ENCODE data around the gene PGPEP1.
"Not testable (repeated sequence)": the region's sequence is repeated elsewhere in the genome, so short reads cannot be mapped to it uniquely, and the experiment has no call there.

Gene PGPEP1

DNA sequence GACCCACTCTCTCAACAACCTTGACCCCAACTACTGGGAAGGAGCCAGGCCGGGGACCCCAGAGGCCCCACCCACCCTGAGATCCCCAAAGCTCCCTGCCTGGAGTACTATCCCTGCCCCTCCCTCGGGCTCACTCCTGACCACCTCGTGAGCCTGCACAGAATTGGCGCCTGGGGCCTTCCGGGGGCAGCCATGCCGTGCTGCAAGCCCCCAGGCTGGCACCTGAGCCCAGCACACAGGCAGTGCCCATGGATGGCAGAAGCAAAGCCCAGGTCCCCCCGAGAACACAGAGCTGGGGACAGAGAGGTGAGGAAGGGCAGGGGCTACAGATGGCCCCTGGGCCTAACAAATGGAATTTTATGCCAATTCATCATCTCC lies 31.5 kb upstream of the PGPEP1 start:
- DNase-seq = no peak

DNA sequence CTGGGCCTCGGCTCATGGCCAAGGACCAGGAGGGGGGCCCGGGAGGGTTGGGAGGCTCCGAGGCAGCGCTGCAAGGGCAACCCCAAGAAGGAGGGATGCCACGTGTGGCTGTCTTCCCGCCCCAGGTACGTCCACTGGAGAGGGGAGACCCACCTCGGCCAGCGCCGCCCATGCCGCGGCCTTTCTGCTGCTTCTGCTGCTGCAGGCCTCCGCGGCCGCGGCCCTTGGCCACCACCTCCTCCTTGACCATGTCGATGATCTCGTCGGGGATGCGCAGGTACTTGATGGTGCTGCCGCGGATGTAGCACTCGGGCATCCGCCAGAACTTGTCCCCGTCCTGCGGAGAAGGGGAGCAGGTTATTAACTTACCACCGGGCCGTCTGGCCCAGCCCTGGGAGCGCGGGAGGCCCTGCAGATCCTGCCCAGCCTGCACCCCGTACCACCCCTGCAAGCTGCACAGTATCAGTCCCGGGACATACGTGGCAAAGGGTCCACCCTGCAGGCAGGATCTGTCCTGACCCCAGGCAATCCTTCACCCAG lies 30.8 kb upstream of the PGPEP1 start:
- DNase-seq = no peak

DNA sequence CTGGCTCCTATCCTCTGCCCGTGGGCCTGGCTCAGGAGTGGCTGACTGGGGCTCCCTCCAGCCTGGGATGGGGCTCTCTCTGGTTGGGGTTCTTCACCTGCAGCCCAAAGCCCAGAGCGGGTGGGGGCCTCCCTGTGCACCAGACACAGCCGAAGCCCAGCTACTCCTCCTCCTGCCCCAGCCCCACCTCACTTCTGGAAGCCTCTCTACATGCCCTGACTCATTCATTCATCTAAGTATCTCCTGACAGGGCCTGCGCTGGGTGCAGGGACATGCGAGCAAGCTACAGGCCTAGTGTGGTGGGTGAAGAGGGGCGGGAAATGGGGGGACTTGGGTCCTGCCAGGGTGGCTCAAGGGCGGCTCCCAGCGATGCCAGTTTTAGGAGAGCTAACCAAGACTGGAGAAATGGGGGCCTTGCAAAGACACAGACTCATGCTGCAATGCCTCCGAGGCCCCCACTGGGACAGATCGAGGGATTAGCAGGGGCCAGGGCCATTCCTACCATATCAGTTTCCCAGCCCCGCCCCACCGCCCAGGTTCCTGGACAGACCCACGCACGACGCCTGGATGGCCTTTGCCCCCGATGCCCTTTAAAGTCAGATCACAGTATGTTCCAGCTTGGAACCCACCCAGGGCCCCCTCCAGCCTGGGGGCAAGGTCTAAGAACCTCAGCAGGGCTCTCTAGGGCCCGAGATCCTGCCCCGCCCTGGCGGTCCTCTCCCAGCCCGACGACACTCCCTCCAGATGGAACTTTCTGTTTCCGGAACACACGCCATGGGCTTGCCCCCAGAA lies 30.1 kb upstream of the PGPEP1 start:
- no peak for DNase-seq

DNA sequence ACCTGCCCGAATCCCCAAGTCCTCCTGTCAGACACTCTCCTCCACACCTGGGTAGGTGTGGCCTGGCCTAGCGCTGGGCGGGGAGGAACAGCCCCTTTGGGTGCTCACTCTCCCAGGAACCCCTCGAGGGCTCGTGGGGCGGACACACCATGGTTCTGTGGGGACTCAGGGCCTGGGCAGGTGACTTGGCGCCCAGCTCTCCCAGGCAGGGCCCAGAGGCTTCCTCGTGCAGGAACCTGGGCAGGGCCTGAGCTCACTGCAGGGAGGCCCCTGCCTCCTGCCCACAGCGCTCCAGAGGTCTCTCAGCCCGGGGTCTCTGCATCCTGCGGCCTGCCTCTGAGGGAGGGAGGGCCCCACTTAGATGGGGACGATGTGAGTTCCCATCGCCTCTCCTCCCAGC lies 29.4 kb upstream of the PGPEP1 start:
- DNase-seq = no peak

DNA sequence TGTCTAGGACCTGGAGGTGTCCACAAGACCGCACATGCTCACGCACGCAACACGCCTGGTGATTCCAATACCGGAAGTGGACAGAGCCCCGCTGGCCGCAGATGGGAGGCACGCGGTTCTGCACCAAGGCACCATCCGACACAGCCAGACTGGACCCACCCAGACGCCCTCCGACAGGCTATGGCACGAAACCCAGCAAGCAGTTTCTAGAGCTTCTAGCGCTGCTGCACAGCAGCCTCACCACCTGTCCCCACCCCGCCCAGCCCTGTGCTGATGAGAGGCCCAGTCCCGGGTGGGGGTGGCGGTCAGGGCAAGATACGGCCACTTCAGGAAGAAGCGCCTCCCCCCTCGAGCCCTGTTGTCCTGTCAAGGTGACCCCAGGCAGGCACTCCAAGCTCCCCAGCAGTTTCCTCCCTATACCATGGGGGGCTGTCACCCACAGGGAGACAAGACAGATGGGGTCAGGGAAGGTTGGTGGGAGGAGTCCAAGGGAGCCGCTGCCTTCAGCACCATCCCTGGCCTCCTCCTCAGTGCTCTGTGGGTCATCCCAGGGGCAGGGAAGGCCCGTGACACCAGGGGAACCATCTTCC lies 28.8 kb upstream of the PGPEP1 start:
- DNase-seq = no peak

DNA sequence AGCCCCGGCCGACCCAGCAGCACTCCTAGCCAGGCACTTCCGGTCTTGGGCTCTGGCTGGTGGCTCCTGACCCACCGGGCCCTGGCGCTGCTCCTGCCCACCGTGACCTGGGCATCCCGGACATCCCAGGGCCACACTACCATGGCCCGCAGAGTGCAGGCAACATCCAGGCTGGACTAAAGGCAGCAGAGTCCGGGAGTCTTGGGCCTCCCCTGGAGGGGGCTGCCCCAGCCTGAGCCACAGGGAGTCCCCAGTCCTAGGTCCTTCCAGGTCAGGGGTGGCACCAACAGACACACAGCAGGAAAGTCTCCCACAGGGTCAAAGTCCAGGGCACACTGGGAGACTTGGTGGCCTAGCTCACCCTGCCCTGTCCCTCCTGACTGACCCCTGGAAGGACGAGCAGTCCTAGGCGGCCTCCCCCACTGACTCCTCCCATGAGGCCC lies 28.3 kb upstream of the PGPEP1 start:
- no peak for DNase-seq

DNA sequence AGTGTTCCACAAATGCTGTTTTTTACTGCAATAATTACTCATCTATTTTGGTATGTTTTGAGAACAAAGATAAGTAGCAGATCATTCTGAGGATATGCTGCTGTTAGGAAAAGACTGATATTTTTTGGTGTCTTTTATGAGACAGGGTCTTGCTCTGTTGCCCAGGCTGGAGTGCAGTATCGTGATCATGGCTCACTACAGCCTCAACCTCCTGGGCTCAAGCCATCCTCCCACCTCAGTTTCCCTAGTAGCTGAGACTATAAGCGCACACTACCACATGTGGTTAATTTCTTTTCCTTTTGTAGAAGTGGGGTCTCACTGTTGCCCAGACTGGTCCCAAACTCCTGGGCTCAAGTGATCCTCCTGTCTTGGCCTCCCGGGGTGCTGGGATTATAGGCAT lies 27.0 kb upstream of the PGPEP1 start:
- no peak for DNase-seq

DNA sequence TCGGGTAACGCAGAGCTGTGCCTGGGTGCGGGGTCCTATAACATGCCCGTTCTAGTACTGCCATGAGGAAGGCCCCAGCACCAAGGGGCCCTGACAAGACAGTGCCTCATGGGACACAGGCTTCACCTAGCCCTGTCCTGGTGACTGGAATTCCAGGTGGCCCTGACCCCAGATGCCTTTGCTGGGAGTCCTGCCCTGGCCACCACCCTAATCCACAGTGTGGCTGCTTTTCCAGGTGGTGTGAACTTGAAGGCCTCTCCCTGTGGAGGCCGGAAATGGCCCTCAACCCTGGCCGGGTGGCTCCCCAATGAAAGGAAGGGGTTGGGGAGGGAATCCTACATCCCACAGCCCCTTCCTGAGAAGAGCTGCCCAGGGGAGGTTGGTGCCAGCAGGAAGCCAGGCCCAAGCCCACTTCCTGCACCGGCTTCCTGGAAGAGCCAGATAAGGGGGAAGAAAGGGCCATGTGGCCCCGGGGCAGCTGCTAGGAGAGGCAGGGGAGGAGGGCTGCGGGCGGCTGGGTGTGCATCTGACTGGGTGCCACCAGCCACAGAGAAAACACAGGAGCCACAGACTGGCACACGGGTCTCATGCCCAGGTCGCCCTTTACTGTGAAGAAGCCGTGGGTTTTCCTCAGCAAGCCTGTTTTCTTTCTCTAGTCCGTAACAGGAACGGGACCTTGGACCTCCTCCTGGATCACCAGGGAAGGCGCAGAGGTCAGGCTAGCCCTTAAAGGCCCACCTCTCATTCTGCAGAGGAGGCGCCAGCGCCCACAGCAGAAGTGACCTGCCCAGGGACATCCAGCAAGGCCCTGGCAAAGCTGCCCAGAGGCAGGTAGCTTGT lies 22.2 kb upstream of the PGPEP1 start:
- DNase-seq = no peak

DNA sequence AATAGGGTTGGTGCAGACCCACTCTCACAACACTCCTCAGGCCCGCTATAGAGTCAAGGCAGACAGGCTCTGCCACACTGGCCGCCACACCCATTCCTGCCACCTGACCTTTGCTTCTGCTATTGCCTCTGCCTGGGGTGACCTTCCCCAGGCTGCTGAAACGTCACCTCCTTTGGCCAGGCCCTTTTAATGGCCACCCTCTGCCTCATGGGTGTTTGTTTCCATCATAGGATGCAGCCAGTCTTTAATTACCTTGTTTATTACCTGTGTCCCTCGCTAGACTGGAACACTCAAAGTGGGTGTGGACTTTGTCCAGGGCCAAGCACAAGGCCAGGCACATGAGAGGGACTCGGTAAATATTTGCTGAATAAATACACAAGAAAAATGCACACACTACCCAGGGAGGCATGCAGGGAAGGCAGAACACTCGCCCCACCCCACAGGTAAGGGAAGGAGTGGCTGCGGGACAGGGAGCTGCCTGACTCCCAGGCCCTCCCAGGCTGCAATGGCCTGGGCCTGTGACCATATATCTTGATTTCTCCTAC lies 20.7 kb upstream of the PGPEP1 start:
- no peak for DNase-seq

DNA sequence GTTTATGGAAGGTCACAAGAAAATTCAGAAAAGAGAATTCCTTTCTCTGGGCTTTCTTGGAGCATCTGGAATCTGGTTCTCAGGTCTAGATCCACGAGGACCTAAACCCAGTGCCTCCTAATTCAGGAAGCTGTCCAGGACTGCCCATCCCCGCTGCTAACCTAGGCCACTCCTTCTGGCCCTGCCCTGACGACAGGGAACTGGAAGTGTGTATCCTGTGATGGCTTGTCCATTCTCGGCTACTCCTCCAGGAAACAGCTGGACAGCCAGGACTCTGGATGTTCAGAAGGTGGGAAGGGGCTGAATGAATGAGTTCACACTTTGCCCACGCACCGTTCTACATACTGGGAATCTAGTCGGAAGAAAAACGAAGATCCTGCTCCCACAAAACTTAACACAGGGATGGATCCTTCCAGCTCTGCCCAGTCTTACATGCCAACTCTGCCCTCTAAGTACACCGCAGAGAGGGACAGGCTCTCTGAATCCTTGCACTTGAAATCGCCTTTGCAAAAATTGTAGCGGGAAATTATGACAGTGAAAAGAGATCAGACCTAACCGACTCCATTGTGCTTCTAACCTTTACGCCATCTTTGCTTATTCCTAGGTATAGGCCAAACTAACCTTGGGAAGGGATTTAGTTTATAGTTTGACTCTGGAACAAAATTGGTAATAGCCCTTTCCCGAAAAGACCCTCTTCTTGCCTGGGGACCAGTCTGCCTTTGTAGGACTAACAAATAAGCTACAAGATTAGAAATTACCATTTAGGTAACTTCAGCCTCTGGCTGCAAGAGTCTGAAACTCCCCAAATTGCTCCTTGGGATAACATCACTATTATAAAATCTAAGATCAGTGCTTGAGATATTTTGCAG lies 19.3 kb upstream of the PGPEP1 start:
- DNase-seq = no peak

DNA sequence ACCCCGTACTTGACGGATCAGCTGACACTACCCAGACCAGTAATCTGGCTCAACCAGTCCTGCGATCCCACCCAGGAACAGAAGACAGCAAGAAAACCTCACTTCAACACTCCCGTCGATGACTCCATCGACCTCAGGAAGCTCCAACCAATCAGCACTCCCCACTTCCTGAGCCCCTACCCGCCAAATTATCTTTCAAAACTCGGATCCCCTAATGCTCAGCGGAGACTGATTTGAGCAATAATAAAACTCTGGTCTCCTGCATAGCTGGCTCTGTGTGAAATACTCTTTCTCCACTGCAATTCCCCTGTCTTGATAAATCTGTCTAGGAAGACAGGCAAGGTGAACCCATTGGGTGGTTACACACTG lies 18.7 kb upstream of the PGPEP1 start:
- DNase-seq = no peak

DNA sequence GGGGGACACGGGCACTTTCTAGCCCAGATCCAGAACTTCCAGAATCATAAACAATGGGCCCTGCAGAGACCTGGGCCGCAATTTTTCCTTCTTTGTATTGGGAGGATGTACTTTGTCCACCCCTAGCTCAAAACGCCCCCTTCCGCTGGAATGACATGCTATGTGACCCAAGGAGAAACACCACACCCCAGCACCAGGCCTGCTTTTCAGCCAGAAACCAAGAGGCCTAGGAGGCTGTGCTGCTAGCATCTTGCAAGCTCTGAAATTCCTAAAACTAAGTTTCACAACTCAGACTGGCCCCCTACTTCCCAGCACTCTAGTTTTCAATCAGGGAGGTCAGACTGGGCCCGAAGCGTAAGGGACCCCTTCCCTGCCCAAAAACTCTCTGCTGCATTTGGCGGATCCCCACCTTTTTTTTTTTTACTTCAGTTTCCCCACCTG lies 18.1 kb upstream of the PGPEP1 start:
- no peak for DNase-seq

DNA sequence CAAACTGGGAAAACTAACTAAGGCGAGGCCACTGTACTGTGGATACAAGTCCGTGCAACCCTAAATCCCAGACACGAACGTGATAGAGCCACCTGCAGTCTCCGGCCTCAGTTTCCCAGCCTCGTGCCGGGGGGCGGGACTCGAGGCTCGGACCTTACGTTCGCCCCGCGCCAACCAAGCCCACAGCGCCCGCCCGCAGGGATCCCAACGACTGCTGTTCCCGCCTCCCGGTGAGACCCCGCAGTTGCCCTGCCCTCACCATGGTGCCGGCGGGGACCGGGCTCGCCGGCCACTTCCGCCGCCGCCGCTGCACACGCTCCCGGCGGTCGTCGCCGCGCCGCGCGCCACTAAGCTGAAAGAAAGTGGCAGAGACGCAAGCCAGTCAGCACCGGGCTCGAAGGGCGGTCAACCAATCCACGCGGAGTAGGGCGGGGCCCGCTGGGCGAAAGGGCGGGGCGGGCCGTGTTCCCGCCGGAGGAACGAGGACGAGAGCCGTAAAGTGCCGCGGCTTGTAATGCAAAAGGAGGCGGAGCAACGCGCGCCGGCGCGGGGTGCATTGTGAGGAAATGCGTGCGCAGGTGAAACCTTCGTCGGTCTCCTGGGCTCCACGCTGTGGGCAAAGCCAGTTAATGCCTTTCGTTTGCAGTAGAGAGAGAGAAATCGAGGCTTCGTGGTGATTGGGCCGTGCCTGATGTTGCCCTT lies 17.5 kb upstream of the PGPEP1 start, which contains the start of gene LSM4:
TSS of gene LSM4 (minus strand) at position 318 of the 702 bp plus-strand sequence. CDS start at position 262, 56 bp downstream.
- DNase-seq = peak; percentile 93

DNA sequence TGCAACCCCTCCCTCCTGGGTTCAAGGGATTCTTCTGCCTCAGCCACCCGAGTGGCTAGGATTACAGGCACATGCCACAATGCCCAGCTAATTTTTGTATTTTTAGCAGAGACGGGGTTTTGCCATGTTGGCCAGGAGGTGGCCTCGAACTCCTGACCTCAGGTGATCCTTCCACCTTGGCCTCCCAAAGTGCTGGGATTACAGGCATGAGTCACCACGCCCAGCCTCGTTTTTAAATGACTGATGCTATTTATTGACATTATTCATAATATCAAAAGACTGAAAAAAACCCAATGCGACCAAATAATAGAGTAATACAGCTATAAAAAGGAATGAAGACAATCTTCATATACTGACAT lies 16.0 kb upstream of the PGPEP1 start:
- DNase-seq = not testable (repeated sequence)

DNA sequence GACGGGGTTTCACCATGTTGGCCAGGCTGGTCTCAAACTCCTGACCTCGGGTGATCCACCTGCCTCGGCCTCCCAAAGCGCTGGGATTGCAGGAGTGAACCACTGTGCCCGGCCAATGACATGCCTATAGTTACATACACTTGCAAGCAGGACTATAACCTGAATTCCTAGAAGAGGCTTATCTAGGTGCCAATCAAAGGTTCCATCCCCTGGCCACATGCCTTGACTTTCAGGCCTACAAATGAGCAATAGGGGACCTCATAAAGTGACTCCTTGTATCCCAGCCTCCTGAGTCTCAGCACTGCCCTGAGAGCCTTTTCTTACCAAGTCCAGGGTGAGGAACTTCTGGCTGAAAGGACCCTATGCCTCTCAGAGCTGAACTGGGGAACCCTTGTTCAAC lies 13.6 kb upstream of the PGPEP1 start:
- DNase-seq = no peak

DNA sequence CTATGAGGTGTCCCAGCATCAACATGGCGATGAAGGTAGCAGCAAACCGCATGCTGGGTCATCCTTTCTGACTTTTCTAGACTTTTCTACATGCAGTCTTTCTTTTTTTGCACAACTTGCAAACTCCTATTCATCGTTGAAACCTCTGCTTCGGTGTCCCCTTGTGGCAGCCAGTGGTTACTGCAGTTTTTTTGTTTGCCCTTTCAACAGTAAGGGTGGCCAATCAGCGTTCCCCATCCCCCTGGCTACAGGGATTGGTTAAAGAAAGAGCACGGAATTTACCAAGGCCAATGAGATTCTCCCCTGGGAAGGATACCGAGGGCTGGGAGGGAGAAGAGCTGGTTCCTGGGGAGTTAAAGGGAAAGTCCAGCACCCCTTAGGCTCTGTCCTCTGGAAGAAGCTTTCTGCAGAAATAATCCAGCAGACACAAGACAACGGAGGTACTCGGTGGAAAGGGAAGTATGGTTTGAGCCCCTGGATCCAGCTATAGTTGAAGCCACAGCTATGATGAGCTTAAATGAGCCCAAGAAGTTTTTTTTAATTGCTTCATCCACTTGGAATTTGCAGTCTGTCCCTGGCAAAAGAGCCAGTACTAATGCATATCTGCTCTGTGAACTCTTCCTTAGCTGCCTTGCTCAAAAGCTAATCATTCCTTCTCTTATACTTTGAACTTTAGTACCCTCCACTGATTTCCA lies 11.9 kb upstream of the PGPEP1 start:
- DNase-seq = no peak

DNA sequence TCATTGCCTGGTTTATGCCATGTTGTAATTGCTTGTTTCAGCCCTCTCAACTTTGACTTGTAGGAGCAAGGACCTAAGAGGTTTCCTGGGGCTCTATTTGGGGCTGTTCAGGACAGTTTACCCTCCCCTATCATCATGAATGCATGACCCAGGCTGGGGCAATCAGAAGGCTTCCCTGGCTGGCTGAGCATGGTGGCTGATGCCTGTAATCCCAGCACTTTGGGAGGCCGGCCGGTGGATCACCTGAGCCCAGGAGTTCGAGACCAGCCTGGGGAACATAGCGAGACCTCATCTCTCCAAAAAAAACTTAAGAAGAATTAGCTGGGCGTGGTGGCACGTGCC lies 11.4 kb upstream of the PGPEP1 start:
- no peak for DNase-seq

DNA sequence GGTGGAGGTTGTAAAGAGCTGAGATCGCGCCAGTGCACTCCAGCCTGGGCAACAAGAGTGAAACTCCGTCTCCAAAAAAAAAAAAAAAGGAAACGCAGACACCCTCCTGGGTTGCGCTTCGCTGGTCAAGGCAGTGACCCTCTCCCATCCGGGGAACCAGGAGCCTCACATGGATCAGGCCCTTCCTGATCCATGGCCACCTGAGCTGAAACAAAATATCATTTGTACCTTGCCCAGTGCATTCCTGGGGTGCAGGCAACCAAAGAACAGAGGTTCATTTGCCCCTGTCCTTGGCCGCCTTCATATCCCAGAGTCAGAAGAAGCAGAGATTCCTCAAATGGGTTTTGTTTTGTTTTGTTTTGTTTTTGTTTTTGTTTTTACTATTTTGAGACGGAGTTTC lies 9.5 kb upstream of the PGPEP1 start:
- DNase-seq = no peak

DNA sequence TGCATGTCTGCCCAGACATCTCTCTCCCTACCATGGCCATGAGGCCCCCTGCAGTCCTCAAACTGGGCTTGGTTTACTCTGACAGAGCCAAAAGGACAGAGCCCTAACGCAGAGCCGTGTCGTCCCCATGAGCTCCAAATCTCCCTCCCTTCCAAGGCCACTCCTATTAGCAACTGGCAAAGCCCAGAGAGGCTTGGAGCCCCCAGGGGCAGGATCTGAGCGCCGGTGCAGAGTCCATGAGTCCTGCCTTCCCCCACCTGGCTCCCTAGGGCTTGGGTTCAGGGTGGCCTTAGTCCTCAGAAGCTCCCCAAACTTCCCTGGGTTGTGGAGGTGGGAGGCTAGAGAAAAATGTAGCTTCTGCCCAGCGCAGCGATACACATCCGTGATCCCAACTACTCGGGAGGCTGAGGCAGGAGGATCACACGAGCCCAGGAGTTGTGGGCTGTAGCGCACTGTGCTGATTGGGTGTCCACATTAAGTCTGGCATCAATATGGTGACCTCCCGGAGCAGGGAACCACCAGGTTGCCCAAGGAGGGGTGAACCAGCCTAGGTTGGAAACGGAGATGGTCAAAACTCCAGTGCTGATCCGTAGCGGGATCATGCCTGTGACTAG lies 7.4 kb upstream of the PGPEP1 start:
- no peak for DNase-seq

DNA sequence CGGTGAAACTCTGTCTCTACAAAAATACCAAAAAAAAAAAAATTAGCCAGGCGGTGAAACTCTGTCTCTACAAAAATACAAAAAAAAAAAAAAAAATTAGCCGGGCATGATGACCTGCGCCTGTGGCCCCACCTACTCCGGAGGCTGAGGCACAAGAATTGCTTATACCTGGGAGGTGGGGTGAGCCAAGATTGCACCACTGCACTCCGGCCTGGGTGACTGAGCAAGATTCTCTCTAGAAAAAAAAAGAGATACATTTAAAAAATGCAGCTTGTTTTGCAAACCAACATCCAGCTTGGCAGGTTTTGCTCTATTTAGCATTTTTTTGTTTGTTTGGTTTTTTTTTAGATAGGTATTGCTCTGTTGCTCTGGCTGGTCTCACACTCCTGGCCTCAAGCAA lies 6.7 kb upstream of the PGPEP1 start:
- no peak for DNase-seq

DNA sequence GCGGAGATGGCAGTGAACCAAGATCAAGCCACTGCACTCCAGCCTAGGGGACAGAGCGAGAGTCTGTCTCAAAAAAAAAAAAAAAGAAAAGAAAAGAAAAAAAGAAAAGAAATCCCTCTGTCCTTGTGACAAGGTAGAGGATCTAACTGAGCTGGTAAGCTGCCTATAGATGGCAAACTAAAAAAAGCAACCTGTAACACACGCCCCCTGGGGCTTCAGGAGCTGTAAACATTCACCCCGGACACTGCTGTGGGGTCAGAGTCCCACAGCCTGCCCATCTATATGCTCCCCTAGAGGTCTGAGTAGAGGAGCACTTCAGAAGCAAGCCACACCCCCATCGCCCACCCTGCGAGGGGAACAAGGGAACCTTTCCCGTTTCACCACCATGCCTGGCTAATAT lies 4.3 kb upstream of the PGPEP1 start:
- DNase-seq = no peak

Data from cortex of kidney (tissue), 1 donor.